GM18907 (cell line): Measurements from ENCODE around the gene JCHAIN.
"Not testable (repeated sequence)": the region's sequence is repeated elsewhere in the genome, so short reads cannot be mapped to it uniquely, and the experiment has no call there.

ENCODE experiments used
- ATAC-seq: cut with Tn5 transposase; IDR thresholded peaks from one replicate; pipeline ENCODE4 v1.9.1; 2021; ENCODE audit warnings: mild to moderate bottlenecking, moderate library complexity; ENCODE audit not compliant: unreplicated experiment

The JCHAIN gene

GRCh38 chr4:70651864-70652506 lies 14.3 kb downstream of the JCHAIN start:
- ATAC-seq, result peak; percentile 60

GRCh38 chr4:70650741-70651140 lies 15.6 kb downstream of the JCHAIN start:
- ATAC-seq, result not testable (repeated sequence)

- no peak for ATAC-seq
Measured at GRCh38 chr4:70640192-70640591, 26.1 kb downstream of the JCHAIN start.

GRCh38 chr4:70637239-70637913 lies 28.9 kb downstream of the JCHAIN start:
- peak; percentile 85 for ATAC-seq

- no peak for ATAC-seq
Measured at GRCh38 chr4:70634482-70634881, 31.8 kb downstream of the JCHAIN start.

- ATAC-seq, result no peak
Measured at GRCh38 chr4:70632028-70632427, 34.3 kb downstream of the JCHAIN start.

- no peak for ATAC-seq
Measured at GRCh38 chr4:70630162-70630561, 36.1 kb downstream of the JCHAIN start.

- ATAC-seq, result no peak
Measured at GRCh38 chr4:70629469-70630090, 36.7 kb downstream of the JCHAIN start.

- no peak for ATAC-seq
Measured at GRCh38 chr4:70628444-70628843, 37.9 kb downstream of the JCHAIN start, which contains the start of gene ENAM. Gene ENAM, plus strand, starts transcription at chr4:70628744. Its CDS starts 757 bp downstream, at chr4:70629501.

- ATAC-seq, result no peak
Measured at GRCh38 chr4:70627620-70628019, 38.7 kb downstream of the JCHAIN start.

GRCh38 chr4:70624226-70624793 lies 42.0 kb downstream of the JCHAIN start:
- no peak for ATAC-seq

GRCh38 chr4:70623323-70623722 lies 43.0 kb downstream of the JCHAIN start:
- no peak for ATAC-seq

GRCh38 chr4:70619778-70620177 lies 46.5 kb downstream of the JCHAIN start:
- ATAC-seq, result no peak

GRCh38 chr4:70619288-70619687 lies 47.0 kb downstream of the JCHAIN start:
- ATAC-seq, result no peak

GRCh38 chr4:70614184-70614555 lies 52.1 kb downstream of the JCHAIN start:
- peak; percentile 12 for ATAC-seq

- peak; percentile 77 for ATAC-seq
Measured at GRCh38 chr4:70613306-70614183, 52.8 kb downstream of the JCHAIN start.

- no peak for ATAC-seq
Measured at GRCh38 chr4:70608324-70608723, 58.0 kb downstream of the JCHAIN start.

GRCh38 chr4:70607334-70607853 lies 58.9 kb downstream of the JCHAIN start:
- ATAC-seq, result no peak

- no peak for ATAC-seq
Measured at GRCh38 chr4:70606459-70606858, 59.8 kb downstream of the JCHAIN start.
